Brain microvascular endothelial cell (primary cell): ENCODE data around the gene ZPR1.

Experiments
- DNase-seq: peaks from one replicate; pipeline ENCODE4 v3.0.0-alpha.2; 2020
- H3K27ac ChIP-seq: fragments of 250-450 bp; sonication (Bioruptor Pico); 2 replicates; pipeline ENCODE4 v1.5.1; 2020; ENCODE audit warnings: mild to moderate bottlenecking, moderate library complexity
- H3K27me3 ChIP-seq: fragments of 250-450 bp; sonication (Bioruptor Pico); replicated peaks from 2 replicates; pipeline ENCODE4 v1.5.1; 2020; ENCODE audit warnings: mild to moderate bottlenecking
- H3K36me3 ChIP-seq: fragments of 250-450 bp; sonication (Bioruptor Pico); replicated peaks from 2 replicates; pipeline ENCODE4 v1.5.1; 2020; ENCODE audit warnings: mild to moderate bottlenecking
- H3K4me3 ChIP-seq: 2 replicates; pipeline ENCODE4 v1.5.1; 2011; ENCODE audit warnings: low read depth, mild to moderate bottlenecking, control low read depth, low read length, moderate library complexity
- in situ Hi-C: cut with HindIII; loops from 2 replicates; pipeline ENCODE4 v1.10.0; 2017; ENCODE audit warnings: low sequenced_read_pairs, low pct_ligation_motif_present
- TF ChIP-seq, protein P1 (sequence below): IDR thresholded peaks from 2 replicates; pipeline ENCODE4 v1.5.1; 2011; ENCODE audit warnings: low read depth, mild to moderate bottlenecking, moderate library complexity, low read length, control low read depth, inconsistent platforms; ENCODE audit errors: missing control alignments

ZPR1 gene

DNA sequence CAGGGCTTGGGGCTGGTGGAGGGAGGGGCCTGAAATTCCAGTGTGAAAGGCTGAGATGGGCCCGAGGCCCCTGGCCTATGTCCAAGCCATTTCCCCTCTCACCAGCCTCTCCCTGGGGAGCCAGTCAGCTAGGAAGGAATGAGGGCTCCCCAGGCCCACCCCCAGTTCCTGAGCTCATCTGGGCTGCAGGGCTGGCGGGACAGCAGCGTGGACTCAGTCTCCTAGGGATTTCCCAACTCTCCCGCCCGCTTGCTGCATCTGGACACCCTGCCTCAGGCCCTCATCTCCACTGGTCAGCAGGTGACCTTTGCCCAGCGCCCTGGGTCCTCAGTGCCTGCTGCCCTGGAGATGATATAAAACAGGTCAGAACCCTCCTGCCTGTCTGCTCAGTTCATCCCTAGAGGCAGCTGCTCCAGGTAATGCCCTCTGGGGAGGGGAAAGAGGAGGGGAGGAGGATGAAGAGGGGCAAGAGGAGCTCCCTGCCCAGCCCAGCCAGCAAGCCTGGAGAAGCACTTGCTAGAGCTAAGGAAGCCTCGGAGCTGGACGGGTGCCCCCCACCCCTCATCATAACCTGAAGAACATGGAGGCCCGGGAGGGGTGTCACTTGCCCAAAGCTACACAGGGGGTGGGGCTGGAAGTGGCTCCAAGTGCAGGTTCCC is 41.8 kb upstream of the ZPR1 start, which contains the start of gene APOC3:
Gene APOC3 (plus strand): TSS at position 383 of the 659 bp plus-strand sequence. CDS start 676 bp downstream, outside the sequence.
- no peak for DNase-seq
- H3K27ac ChIP-seq: no peak within 1 kb of the TSS
- TF ChIP-seq, protein P1, sequence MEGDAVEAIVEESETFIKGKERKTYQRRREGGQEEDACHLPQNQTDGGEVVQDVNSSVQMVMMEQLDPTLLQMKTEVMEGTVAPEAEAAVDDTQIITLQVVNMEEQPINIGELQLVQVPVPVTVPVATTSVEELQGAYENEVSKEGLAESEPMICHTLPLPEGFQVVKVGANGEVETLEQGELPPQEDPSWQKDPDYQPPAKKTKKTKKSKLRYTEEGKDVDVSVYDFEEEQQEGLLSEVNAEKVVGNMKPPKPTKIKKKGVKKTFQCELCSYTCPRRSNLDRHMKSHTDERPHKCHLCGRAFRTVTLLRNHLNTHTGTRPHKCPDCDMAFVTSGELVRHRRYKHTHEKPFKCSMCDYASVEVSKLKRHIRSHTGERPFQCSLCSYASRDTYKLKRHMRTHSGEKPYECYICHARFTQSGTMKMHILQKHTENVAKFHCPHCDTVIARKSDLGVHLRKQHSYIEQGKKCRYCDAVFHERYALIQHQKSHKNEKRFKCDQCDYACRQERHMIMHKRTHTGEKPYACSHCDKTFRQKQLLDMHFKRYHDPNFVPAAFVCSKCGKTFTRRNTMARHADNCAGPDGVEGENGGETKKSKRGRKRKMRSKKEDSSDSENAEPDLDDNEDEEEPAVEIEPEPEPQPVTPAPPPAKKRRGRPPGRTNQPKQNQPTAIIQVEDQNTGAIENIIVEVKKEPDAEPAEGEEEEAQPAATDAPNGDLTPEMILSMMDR: no peak
- no peak within 1 kb of the TSS for H3K4me3 ChIP-seq
- in situ Hi-C loops: no loop called here
- H3K36me3 ChIP-seq: no peaks in the 10 kb centered on the region
- H3K27me3 ChIP-seq: no peaks in the 10 kb centered on the region

DNA sequence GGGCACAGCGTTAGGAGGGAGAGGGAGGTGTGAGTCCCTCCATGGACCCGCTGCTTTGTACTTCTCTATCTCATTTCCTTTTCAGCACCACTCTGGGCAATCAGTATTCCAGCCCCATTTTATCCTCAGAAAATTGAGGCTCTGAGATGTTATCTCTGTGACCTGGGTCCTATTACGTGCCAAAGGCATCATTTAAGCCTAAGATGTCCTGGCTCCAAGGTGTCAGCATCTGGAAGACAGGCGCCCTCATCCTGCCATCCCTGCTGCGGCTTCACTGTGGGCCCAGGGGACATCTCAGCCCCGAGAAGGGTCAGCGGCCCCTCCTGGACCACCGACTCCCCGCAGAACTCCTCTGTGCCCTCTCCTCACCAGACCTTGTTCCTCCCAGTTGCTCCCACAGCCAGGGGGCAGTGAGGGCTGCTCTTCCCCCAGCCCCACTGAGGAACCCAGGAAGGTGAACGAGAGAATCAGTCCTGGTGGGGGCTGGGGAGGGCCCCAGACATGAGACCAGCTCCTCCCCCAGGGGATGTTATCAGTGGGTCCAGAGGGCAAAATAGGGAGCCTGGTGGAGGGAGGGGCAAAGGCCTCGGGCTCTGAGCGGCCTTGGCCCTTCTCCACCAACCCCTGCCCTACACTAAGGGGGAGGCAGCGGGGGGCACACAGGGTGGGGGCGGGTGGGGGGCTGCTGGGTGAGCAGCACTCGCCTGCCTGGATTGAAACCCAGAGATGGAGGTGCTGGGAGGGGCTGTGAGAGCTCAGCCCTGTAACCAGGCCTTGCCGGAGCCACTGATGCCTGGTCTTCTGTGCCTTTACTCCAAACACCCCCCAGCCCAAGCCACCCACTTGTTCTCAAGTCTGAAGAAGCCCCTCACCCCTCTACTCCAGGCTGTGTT is 41.1 kb upstream of the ZPR1 start:
- Histone ChIP-seq H3K36me3 (no peaks in the 10 kb centered on the region), H3K27me3 (no peaks in the 10 kb centered on the region), H3K27ac (no peak overlapping the region), H3K4me3 (no peak overlapping the region)
- in situ Hi-C loops: no loop called here
- DNase-seq: no peak
- TF ChIP-seq, protein P1: no peak

DNA sequence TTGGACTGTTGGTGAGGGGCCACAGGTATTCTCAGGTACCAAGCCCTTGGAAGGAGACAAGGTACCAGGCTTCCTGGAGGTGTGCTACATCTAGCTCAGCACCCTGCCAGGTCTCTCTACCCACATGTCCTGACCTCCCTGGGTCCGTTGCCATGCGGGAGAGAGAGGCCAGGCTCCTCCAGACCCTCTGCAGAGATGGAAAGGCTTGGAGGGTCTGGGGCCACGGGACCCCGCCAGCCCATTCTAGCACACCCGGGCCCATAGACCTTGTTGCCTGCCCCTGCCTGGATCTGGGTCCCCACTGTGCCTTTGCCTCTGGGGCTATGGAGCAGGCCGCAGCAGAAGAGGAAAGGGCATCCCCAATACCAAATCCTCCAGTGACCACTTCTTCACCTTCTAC is 39.6 kb upstream of the ZPR1 start:
- Histone ChIP-seq H3K27ac (no peak overlapping the region), H3K4me3 (no peak overlapping the region), H3K27me3 (no peaks in the 10 kb centered on the region), H3K36me3 (no peaks in the 10 kb centered on the region)
- in situ Hi-C loops: no loop called here
- DNase-seq: no peak
- TF ChIP-seq, protein P1: no peak

DNA sequence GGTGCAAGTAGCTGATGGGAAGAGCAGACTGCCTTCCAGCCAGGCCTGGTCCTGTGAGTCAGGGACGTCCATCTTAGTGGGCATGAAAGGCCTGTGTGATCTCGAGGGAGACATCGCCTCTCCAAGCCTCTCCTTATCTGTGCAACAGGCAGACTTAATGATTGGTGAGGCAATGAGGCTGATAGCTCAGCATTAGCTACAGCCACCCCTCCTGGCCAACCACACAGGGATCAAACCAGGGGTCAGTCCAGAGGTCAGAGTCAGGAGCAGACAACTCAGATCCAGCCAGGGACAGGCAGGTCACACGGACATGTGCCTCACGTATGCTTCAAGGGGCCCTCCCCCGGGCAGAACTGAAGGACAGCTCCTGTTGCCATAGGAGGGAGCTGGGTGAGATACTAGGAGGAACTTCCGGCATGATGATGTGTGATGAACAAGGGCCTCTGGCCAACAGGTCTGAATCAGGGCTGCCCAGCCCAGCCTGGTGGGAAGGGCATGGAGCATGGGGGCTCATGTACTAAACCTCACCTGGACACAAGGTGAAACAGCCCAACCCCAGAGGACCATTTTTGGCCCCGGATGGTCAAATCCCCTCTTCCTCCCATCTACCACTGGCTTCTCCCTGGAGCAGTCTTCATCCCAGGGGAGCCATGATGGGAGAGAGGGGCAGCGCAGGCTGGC is 39.1 kb upstream of the ZPR1 start:
- no peaks in the 10 kb centered on the region for H3K36me3 ChIP-seq
- DNase-seq: no peak
- H3K4me3 ChIP-seq: no peak overlapping the region
- in situ Hi-C loops: no loop called here
- TF ChIP-seq, protein P1: no peak
- H3K27me3 ChIP-seq: no peaks in the 10 kb centered on the region
- H3K27ac ChIP-seq: no peak overlapping the region

DNA sequence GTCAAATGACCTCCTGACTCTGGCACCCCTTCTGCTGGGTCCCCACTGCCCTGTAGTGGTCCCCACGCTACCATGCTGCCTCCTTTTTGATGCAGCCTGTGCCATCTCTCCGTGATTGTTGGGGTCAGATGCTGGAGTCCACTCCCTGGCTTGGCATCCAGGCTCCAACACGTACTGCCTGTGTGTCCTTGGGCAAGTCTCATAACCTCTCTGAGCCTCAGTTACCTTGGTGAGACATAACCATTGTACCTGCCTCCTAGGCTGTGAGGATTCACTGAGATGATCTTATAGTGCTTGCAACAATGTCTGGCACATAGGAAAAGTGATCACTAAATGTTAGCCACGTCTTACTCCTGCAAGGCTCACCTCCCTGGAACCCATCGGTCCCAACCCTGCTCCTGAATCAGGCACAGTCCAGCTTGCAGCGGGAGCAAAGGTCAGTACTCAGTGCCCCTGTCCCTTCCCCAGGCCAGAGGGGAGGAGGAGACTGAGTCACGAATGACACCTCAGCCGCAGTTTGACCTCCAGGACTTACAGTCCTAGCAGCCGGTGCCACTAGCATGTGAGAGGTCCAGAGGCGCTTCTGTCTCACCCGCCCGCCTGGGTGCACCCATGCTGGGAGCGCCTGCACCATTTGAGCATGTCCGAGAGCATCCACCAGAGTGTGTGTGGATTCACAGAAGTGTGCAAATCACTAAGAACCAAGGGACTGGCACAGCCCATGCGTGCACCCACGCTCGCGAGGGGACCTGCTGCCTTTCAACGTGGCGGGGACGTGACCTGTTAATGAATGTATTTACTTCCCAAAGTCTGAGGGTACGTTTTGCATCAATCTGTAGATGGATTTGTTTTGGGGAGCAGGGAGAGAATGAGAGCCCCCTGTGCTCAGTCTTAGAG is 38.3 kb upstream of the ZPR1 start:
- DNase-seq: no peak
- TF ChIP-seq, protein P1: no peak
- H3K27me3 ChIP-seq: no peaks in the 10 kb centered on the region
- no peak overlapping the region for H3K4me3 ChIP-seq
- no peaks in the 10 kb centered on the region for H3K36me3 ChIP-seq
- in situ Hi-C loops: no loop called here
- H3K27ac ChIP-seq: no peak overlapping the region
